ENCODE data around the gene POMT1.

Gene POMT1

DNA sequence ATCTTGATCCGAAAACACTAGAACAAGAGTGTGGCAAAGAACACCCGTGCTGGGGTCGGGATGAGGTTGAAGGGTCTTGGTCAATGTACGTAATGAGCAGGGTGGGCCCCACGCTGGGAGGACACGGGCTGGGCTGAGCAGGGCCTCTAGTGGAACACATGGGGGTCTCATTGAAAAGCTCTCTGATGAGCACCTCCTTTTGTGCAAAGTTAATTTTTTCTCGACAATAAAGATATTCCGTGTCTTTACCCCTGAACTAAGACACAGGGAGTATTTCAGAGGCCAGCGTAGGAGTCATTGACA lies 20.3 kb downstream of the POMT1 start:
- no peak overlapping the region for H3K4me3 ChIP-seq (ENCODE audit: control insufficient read depth, low read depth, low read length)
- TF ChIP-seq, protein P1, sequence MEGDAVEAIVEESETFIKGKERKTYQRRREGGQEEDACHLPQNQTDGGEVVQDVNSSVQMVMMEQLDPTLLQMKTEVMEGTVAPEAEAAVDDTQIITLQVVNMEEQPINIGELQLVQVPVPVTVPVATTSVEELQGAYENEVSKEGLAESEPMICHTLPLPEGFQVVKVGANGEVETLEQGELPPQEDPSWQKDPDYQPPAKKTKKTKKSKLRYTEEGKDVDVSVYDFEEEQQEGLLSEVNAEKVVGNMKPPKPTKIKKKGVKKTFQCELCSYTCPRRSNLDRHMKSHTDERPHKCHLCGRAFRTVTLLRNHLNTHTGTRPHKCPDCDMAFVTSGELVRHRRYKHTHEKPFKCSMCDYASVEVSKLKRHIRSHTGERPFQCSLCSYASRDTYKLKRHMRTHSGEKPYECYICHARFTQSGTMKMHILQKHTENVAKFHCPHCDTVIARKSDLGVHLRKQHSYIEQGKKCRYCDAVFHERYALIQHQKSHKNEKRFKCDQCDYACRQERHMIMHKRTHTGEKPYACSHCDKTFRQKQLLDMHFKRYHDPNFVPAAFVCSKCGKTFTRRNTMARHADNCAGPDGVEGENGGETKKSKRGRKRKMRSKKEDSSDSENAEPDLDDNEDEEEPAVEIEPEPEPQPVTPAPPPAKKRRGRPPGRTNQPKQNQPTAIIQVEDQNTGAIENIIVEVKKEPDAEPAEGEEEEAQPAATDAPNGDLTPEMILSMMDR (conservative IDR thresholded peaks at IDR 0.05; ENCODE audit: control insufficient read depth, insufficient read depth, low read depth, low read length), result no peak
- DNase-seq (ENCODE audit: low read depth), result no peak

- H3K4me3 ChIP-seq (ENCODE audit: control insufficient read depth, low read depth, low read length), result no peak overlapping the region
- no peak for DNase-seq (ENCODE audit: low read depth)
- TF ChIP-seq, protein P1 (conservative IDR thresholded peaks at IDR 0.05; ENCODE audit: control insufficient read depth, insufficient read depth, low read depth, low read length), result no peak
Measured at GRCh38 chr9:131523451-131524435, 21.0 kb downstream of the POMT1 start.

DNA sequence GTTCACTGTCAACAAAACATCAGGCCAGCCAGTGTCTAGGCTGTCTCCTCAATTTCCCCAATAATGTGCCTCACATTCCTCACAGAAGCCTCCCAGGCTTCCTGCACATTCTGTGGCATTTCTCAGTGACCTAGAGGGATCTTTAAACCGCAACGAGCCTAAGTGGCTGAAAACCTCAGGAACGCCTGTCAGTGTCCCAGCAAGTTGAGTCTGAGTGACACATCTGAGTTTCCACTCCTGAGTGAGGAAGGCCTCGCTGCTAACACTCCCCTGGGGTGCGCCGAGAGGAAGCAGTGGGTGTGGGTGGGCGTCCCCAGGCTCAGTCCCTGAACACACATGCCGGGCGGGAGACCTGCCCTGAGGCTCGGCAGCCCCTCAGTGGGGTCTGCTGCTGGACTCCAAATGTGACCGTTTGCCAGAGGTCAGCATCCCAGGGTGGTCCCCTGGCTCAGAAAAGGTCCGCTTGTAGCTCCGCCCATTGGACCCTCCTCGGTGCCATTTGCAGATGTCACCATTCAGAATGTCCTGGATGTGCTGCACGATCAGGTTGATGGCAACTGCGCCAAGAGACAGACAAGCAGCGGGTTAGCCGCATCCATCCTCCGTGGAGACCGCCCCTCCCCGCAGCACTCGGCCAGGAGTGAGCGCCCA lies 22.1 kb downstream of the POMT1 start:
- TF ChIP-seq, protein P1 (conservative IDR thresholded peaks at IDR 0.05; ENCODE audit: control insufficient read depth, insufficient read depth, low read depth, low read length), result no peak
- no peak for DNase-seq (ENCODE audit: low read depth)
- H3K4me3 ChIP-seq (ENCODE audit: control insufficient read depth, low read depth, low read length), result no peak overlapping the region

GRCh38 chr9:131525643-131526565 lies 23.2 kb downstream of the POMT1 start:
- no peak overlapping the region for H3K4me3 ChIP-seq (ENCODE audit: control insufficient read depth, low read depth, low read length)
- TF ChIP-seq, protein P1 (conservative IDR thresholded peaks at IDR 0.05; ENCODE audit: control insufficient read depth, insufficient read depth, low read depth, low read length), result no peak
- no peak for DNase-seq (ENCODE audit: low read depth)

DNA sequence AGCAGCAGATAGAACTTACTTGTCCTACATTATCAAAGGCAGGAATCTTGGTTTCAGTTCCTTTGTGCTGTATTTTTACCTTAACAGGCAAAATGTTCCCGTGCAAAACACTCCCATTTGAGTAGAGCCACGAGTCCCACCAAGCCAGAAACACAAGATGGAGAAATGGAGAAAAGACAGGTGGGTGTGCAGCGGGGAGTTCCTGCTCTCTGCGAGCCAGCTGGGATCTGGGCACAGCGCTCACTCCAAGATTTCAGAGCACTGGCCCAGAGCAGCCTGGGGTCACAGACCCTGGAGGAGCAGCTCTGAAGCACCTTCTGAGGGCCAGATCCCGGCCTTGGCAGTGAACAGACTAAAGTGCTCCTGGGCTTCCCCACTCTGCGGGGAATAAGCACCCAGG lies 25.5 kb downstream of the POMT1 start:
- no peak for DNase-seq (ENCODE audit: low read depth)
- no peak overlapping the region for H3K4me3 ChIP-seq (ENCODE audit: control insufficient read depth, low read depth, low read length)
- TF ChIP-seq, protein P1 (conservative IDR thresholded peaks at IDR 0.05; ENCODE audit: control insufficient read depth, insufficient read depth, low read depth, low read length), result no peak

DNA sequence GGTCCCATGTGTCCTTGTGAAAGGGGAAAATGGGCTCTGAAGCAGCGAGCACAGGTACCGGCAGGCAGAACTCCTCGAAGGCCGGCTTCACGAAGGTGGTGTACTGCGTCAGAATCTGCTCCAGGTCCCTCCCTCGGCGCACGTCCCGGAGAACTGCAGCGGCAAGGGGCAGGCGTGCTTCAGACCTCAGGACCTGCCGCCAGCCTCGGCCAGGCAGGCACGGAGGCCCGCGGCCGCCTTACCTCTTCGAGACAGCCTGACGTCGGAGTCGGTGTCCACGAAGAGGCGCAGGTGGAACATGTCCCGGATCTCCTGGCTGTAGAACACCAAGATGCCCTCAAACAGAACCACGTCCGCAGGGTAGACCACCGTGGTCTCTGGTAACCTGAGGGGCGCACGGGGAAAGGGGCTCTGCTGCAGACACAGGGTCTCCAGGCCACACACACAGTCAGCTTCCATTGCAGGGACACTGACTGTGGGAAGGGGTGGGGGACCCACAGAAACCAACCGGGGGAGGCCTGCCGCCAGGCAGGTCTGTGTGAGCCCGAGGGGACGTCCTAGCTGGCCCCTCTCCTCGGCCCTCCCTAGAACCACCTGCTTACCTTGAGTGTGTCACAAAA lies 26.3 kb downstream of the POMT1 start:
- TF ChIP-seq, protein P1 (conservative IDR thresholded peaks at IDR 0.05; ENCODE audit: control insufficient read depth, insufficient read depth, low read depth, low read length), result no peak
- DNase-seq (ENCODE audit: low read depth), result no peak
- no peak overlapping the region for H3K4me3 ChIP-seq (ENCODE audit: control insufficient read depth, low read depth, low read length)

Data from fibroblast of mammary gland (primary cell).